Prostate gland (tissue), 2 donors: ENCODE data around the gene SLC25A33.

Experiments used
- CTCF ChIP-seq, 4 experiments: fragments of 200-600 bp in 2 of 4; fragments of 450-650 bp in 2 of 4; sonication (generic) in 2 of 4; IDR thresholded peaks; 1 replicate in 3 of 4; 2 replicates in 1 of 4; pipeline ENCODE4 v1.5.1; 2016 to 2019; ENCODE audit warnings: antibody characterized with exemption in 4 of 4, mild to moderate bottlenecking in 2 of 4, moderate library complexity in 2 of 4
- POLR2A ChIP-seq: fragments of 450-650 bp; IDR thresholded peaks from one replicate; pipeline ENCODE4 v1.6.1; 2016; ENCODE audit warnings: antibody characterized with exemption, mild to moderate bottlenecking
- POLR2AphosphoS5 ChIP-seq: sonication (generic); formaldehyde crosslinking; IDR thresholded peaks from one replicate; pipeline ENCODE4 v1.6.1; 2017; ENCODE audit warnings: antibody characterized with exemption

- TF ChIP-seq CTCF (IDR thresholded peaks at IDR 0.05) (no peak), POLR2A (no peak), POLR2AphosphoS5 (no peak)
Measured at GRCh38 chr1:9557624-9558023, 18.4 kb downstream of the SLC25A33 start.
